Uterus (tissue), 2 donors: Measurements from ENCODE around the gene UBE2L5.

ENCODE experiments used
- POLR2A ChIP-seq, 2 donors: fragments of 450-650 bp; IDR thresholded peaks; one replicate each; pipeline ENCODE4 v1.6.1; 2016; ENCODE audit warnings: antibody characterized with exemption in 2 of 2, mild to moderate bottlenecking in 1 of 2, moderate library complexity in 1 of 2
- TF ChIP-seq, protein P1 (sequence below), 4 experiments: fragments of 200-600 bp in 2 of 4; fragments of 450-650 bp in 2 of 4; sonication (generic) in 2 of 4; IDR thresholded peaks; one replicate each; pipeline ENCODE4 v1.5.1; 2016 to 2019; ENCODE audit warnings: antibody characterized with exemption in 4 of 4, mild to moderate bottlenecking in 2 of 4, moderate library complexity in 1 of 4

DNA sequence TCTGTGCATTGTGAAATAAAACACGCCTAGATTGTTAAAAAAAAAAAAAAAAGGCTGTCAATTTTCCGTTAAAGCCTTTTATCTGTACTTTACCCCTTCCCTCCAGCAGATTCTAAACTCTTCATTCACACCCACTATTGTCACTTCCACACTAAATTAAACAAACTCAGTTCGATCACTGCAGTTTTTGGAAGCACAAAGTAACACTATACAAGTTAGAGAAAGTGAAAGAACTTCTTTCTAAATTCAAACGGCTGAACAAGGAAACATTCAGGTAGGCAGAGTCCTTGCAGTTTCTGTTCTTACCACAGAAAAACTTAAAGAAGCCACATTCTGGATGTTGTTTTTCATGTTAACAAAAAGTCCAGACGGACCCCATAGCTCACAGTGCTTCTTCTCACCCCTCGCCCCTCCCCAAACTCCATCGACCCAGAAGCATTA is 27.5 kb upstream of the UBE2L5 start:
- TF ChIP-seq, protein P1, sequence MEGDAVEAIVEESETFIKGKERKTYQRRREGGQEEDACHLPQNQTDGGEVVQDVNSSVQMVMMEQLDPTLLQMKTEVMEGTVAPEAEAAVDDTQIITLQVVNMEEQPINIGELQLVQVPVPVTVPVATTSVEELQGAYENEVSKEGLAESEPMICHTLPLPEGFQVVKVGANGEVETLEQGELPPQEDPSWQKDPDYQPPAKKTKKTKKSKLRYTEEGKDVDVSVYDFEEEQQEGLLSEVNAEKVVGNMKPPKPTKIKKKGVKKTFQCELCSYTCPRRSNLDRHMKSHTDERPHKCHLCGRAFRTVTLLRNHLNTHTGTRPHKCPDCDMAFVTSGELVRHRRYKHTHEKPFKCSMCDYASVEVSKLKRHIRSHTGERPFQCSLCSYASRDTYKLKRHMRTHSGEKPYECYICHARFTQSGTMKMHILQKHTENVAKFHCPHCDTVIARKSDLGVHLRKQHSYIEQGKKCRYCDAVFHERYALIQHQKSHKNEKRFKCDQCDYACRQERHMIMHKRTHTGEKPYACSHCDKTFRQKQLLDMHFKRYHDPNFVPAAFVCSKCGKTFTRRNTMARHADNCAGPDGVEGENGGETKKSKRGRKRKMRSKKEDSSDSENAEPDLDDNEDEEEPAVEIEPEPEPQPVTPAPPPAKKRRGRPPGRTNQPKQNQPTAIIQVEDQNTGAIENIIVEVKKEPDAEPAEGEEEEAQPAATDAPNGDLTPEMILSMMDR (IDR thresholded peaks at IDR 0.05), result no peak
- TF ChIP-seq POLR2A (IDR thresholded peaks at IDR 0.05), result no peak
